Stimulated activated CD4-positive, alpha-beta T cell treated with anti-CD3 and anti-CD28 coated beads, TNF-alpha, amount 100 ng/mL, for 4 hours (primary cell): ENCODE data around the gene DNAH17.

Source experiments
- DNase-seq, 3 experiments: peaks; one replicate each; pipeline ENCODE4 v3.0.0-alpha.2; 2020; ENCODE audit warnings: low read depth in 3 of 3

Gene DNAH17

GRCh38 chr17:78572239-78573205 is 4.7 kb downstream of the DNAH17 start:
- DNase-seq, result no peak

- DNase-seq, result no peak
Observed at GRCh38 chr17:78571329-78571728, 5.9 kb downstream of the DNAH17 start.

GRCh38 chr17:78568494-78569115 is 8.6 kb downstream of the DNAH17 start:
- DNase-seq, result no peak

GRCh38 chr17:78567991-78568390 is 9.2 kb downstream of the DNAH17 start:
- DNase-seq, result no peak

- no peak for DNase-seq
Observed at GRCh38 chr17:78566947-78567346, 10.2 kb downstream of the DNAH17 start.

GRCh38 chr17:78563189-78564145 is 13.7 kb downstream of the DNAH17 start:
- no peak for DNase-seq

GRCh38 chr17:78562734-78563133 is 14.5 kb downstream of the DNAH17 start:
- DNase-seq, result no peak

GRCh38 chr17:78561166-78561565 is 16.0 kb downstream of the DNAH17 start:
- no peak for DNase-seq

GRCh38 chr17:78560731-78561130 is 16.5 kb downstream of the DNAH17 start:
- no peak for DNase-seq

GRCh38 chr17:78559749-78560368 is 17.3 kb downstream of the DNAH17 start:
- DNase-seq, result no peak

GRCh38 chr17:78558989-78559388 is 18.2 kb downstream of the DNAH17 start:
- no peak for DNase-seq

- no peak for DNase-seq
Observed at GRCh38 chr17:78558181-78558850, 18.9 kb downstream of the DNAH17 start.

GRCh38 chr17:78557598-78558039 is 19.6 kb downstream of the DNAH17 start:
- DNase-seq, result no peak

GRCh38 chr17:78556812-78557211 is 20.4 kb downstream of the DNAH17 start:
- no peak for DNase-seq

GRCh38 chr17:78555746-78556401 is 21.3 kb downstream of the DNAH17 start:
- no peak for DNase-seq

GRCh38 chr17:78550464-78550863 is 26.7 kb downstream of the DNAH17 start:
- DNase-seq, result no peak

GRCh38 chr17:78548725-78549124 is 28.5 kb downstream of the DNAH17 start:
- no peak for DNase-seq

- no peak for DNase-seq
Observed at GRCh38 chr17:78547035-78547434, 30.2 kb downstream of the DNAH17 start.

- no peak for DNase-seq
Observed at GRCh38 chr17:78546476-78546875, 30.7 kb downstream of the DNAH17 start.
